GM23338 (cell line): Measurements from ENCODE around the gene TAF4.

Source experiments
- CTCF ChIP-seq, 2 experiments: fragments of 200-600 bp in 1 of 2; sonication (generic) in 1 of 2; conservative IDR thresholded peaks; 2 replicates each; pipeline versions ENCODE4 v1.5.1 to v1.6.1; 2016 to 2017; ENCODE audit warnings: antibody characterized with exemption in 2 of 2, low read depth in 2 of 2, mild to moderate bottlenecking in 2 of 2, moderate library complexity in 1 of 2
- ETS1 ChIP-seq: IDR thresholded peaks from 2 replicates; pipeline ENCODE4 v1.6.1; 2016; ENCODE audit warnings: antibody characterized with exemption
- EZH2 ChIP-seq: fragments of 200-600 bp; sonication (generic); IDR thresholded peaks from one replicate; pipeline ENCODE4 v1.8.0; 2017; ENCODE audit warnings: antibody characterized with exemption, mild to moderate bottlenecking, low read depth; ENCODE audit not compliant: unreplicated experiment
- JUNB ChIP-seq: IDR thresholded peaks from one replicate; pipeline ENCODE4 v1.6.1; 2016; ENCODE audit warnings: antibody characterized with exemption; ENCODE audit not compliant: unreplicated experiment
- POLR2AphosphoS5 ChIP-seq: IDR thresholded peaks from 2 replicates; pipeline ENCODE4 v1.6.1; 2016; ENCODE audit warnings: antibody characterized with exemption, low read depth
- TF ChIP-seq, protein P1 (sequence below): IDR thresholded peaks from one replicate; pipeline ENCODE4 v1.6.1; 2018; ENCODE audit warnings: antibody characterized with exemption; ENCODE audit not compliant: unreplicated experiment

- TF ChIP-seq, protein P1, sequence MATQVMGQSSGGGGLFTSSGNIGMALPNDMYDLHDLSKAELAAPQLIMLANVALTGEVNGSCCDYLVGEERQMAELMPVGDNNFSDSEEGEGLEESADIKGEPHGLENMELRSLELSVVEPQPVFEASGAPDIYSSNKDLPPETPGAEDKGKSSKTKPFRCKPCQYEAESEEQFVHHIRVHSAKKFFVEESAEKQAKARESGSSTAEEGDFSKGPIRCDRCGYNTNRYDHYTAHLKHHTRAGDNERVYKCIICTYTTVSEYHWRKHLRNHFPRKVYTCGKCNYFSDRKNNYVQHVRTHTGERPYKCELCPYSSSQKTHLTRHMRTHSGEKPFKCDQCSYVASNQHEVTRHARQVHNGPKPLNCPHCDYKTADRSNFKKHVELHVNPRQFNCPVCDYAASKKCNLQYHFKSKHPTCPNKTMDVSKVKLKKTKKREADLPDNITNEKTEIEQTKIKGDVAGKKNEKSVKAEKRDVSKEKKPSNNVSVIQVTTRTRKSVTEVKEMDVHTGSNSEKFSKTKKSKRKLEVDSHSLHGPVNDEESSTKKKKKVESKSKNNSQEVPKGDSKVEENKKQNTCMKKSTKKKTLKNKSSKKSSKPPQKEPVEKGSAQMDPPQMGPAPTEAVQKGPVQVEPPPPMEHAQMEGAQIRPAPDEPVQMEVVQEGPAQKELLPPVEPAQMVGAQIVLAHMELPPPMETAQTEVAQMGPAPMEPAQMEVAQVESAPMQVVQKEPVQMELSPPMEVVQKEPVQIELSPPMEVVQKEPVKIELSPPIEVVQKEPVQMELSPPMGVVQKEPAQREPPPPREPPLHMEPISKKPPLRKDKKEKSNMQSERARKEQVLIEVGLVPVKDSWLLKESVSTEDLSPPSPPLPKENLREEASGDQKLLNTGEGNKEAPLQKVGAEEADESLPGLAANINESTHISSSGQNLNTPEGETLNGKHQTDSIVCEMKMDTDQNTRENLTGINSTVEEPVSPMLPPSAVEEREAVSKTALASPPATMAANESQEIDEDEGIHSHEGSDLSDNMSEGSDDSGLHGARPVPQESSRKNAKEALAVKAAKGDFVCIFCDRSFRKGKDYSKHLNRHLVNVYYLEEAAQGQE, result no peak
- TF ChIP-seq ETS1, result no peak
- TF ChIP-seq JUNB, result no peak
- no peak for TF ChIP-seq POLR2AphosphoS5
- TF ChIP-seq CTCF (conservative IDR thresholded peaks at IDR 0.05; ENCODE audit: low read depth in 2 of 2), result no peak
- TF ChIP-seq EZH2, result no peak
These were observed 115.7 kb downstream of the TAF4 start for GRCh38 chr20:61949714-61950640.
